ENCODE results near the gene CCDC122. TPM values are rescaled to one million over a fixed set of nuclear protein-coding genes. Genes with fewer than 3 reads are reported as not detected.

CCDC122 gene
- total and polyA plus RNA-seq, 2 of the 8 experiments (the other 6 are each of a cell fraction or from before 2014, with no cell fraction given): 2.9 to 5.8 TPM

DNA sequence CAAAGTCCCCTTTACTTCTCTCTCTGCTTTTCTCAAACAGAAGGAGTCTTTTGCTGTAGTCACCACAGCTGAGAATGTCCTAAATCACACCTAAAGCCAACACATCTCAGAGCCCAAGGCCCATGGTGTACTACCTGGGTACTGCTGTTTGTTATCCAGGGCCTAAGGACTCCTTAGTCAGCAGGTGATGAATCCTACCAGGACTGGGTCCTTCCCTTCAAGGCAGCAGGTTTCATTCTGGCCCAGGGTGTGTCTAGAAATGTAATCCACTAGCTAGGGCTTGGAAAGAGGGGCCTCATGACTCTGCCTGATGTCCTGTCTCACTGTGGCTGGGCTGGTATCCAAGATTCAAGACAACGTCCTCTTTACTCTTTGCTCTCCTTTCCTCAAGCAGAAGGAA lies 56.6 kb downstream of the CCDC122 start (continued):
- TF ChIP-seq, protein P1, sequence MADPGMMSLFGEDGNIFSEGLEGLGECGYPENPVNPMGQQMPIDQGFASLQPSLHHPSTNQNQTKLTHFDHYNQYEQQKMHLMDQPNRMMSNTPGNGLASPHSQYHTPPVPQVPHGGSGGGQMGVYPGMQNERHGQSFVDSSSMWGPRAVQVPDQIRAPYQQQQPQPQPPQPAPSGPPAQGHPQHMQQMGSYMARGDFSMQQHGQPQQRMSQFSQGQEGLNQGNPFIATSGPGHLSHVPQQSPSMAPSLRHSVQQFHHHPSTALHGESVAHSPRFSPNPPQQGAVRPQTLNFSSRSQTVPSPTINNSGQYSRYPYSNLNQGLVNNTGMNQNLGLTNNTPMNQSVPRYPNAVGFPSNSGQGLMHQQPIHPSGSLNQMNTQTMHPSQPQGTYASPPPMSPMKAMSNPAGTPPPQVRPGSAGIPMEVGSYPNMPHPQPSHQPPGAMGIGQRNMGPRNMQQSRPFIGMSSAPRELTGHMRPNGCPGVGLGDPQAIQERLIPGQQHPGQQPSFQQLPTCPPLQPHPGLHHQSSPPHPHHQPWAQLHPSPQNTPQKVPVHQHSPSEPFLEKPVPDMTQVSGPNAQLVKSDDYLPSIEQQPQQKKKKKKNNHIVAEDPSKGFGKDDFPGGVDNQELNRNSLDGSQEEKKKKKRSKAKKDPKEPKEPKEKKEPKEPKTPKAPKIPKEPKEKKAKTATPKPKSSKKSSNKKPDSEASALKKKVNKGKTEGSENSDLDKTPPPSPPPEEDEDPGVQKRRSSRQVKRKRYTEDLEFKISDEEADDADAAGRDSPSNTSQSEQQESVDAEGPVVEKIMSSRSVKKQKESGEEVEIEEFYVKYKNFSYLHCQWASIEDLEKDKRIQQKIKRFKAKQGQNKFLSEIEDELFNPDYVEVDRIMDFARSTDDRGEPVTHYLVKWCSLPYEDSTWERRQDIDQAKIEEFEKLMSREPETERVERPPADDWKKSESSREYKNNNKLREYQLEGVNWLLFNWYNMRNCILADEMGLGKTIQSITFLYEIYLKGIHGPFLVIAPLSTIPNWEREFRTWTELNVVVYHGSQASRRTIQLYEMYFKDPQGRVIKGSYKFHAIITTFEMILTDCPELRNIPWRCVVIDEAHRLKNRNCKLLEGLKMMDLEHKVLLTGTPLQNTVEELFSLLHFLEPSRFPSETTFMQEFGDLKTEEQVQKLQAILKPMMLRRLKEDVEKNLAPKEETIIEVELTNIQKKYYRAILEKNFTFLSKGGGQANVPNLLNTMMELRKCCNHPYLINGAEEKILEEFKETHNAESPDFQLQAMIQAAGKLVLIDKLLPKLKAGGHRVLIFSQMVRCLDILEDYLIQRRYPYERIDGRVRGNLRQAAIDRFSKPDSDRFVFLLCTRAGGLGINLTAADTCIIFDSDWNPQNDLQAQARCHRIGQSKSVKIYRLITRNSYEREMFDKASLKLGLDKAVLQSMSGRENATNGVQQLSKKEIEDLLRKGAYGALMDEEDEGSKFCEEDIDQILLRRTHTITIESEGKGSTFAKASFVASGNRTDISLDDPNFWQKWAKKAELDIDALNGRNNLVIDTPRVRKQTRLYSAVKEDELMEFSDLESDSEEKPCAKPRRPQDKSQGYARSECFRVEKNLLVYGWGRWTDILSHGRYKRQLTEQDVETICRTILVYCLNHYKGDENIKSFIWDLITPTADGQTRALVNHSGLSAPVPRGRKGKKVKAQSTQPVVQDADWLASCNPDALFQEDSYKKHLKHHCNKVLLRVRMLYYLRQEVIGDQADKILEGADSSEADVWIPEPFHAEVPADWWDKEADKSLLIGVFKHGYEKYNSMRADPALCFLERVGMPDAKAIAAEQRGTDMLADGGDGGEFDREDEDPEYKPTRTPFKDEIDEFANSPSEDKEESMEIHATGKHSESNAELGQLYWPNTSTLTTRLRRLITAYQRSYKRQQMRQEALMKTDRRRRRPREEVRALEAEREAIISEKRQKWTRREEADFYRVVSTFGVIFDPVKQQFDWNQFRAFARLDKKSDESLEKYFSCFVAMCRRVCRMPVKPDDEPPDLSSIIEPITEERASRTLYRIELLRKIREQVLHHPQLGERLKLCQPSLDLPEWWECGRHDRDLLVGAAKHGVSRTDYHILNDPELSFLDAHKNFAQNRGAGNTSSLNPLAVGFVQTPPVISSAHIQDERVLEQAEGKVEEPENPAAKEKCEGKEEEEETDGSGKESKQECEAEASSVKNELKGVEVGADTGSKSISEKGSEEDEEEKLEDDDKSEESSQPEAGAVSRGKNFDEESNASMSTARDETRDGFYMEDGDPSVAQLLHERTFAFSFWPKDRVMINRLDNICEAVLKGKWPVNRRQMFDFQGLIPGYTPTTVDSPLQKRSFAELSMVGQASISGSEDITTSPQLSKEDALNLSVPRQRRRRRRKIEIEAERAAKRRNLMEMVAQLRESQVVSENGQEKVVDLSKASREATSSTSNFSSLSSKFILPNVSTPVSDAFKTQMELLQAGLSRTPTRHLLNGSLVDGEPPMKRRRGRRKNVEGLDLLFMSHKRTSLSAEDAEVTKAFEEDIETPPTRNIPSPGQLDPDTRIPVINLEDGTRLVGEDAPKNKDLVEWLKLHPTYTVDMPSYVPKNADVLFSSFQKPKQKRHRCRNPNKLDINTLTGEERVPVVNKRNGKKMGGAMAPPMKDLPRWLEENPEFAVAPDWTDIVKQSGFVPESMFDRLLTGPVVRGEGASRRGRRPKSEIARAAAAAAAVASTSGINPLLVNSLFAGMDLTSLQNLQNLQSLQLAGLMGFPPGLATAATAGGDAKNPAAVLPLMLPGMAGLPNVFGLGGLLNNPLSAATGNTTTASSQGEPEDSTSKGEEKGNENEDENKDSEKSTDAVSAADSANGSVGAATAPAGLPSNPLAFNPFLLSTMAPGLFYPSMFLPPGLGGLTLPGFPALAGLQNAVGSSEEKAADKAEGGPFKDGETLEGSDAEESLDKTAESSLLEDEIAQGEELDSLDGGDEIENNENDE (IDR thresholded peaks at IDR 0.05; ENCODE audit: insufficient replicate concordance, low read length): no peak
- no peak for TF ChIP-seq HDAC2 (IDR thresholded peaks at IDR 0.05; ENCODE audit: borderline replicate concordance in 1 of 2, low read depth in 2 of 2, low read length in 2 of 2)
